ENCODE data around the gene DIAPH3. TPM values are rescaled to one million over a fixed set of nuclear protein-coding genes. Genes with fewer than 3 reads are reported as not detected.

Gene DIAPH3, protein sequence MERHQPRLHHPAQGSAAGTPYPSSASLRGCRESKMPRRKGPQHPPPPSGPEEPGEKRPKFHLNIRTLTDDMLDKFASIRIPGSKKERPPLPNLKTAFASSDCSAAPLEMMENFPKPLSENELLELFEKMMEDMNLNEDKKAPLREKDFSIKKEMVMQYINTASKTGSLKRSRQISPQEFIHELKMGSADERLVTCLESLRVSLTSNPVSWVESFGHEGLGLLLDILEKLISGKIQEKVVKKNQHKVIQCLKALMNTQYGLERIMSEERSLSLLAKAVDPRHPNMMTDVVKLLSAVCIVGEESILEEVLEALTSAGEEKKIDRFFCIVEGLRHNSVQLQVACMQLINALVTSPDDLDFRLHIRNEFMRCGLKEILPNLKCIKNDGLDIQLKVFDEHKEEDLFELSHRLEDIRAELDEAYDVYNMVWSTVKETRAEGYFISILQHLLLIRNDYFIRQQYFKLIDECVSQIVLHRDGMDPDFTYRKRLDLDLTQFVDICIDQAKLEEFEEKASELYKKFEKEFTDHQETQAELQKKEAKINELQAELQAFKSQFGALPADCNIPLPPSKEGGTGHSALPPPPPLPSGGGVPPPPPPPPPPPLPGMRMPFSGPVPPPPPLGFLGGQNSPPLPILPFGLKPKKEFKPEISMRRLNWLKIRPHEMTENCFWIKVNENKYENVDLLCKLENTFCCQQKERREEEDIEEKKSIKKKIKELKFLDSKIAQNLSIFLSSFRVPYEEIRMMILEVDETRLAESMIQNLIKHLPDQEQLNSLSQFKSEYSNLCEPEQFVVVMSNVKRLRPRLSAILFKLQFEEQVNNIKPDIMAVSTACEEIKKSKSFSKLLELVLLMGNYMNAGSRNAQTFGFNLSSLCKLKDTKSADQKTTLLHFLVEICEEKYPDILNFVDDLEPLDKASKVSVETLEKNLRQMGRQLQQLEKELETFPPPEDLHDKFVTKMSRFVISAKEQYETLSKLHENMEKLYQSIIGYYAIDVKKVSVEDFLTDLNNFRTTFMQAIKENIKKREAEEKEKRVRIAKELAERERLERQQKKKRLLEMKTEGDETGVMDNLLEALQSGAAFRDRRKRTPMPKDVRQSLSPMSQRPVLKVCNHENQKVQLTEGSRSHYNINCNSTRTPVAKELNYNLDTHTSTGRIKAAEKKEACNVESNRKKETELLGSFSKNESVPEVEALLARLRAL
- polyA plus RNA-seq (0.37 and 1.9 TPM in 2 replicates), polyA minus RNA-seq (1.5 and 1.6 TPM in 2 replicates)

DNA sequence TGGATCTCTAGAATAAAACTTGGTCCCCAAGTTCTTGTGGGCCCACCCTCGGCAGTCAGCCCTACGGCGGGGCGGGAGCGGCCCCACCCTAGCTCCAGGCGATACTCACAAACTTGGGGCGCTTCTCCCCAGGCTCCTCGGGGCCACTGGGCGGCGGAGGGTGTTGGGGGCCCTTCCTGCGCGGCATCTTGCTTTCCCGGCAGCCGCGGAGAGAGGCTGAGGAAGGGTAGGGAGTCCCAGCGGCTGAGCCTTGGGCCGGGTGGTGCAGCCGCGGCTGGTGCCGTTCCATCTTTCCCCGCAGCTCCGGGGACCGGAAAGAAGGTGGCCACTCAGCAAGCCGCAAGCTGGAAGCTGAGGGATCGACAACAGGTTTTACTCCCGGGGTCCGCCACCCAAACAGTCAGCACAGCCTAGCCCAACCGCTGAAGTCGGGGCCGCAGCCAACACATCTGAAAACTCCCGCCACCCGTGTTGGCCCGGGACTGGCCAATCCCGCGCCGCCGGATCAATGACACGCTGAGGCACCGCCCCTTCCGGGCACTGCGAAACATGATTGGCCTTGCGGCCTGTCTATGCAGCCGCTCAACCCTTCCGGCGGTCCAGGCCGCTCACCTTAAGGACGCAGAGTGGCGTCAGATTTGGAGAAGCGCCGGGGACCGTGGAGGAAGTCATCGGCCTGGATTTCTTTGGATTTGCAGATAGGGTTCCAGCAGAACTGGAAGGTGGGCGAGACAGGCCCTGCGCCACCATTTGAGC, at the start of gene DIAPH3:
TSS of gene DIAPH3 (minus strand) at position 451 of the 756 bp plus-strand sequence. CDS start at position 289, 162 bp downstream.
- peaks cover 12% of the 10 kb centered on the region for H3K79me2 ChIP-seq (replicated peaks; ENCODE audit: insufficient read depth, low read length)
- peak within 1 kb of the TSS; percentile 84 for H3K27ac ChIP-seq (ENCODE audit: low read length)
- H3K9me3 ChIP-seq (ENCODE audit: low read length), result no peaks in the 10 kb centered on the region
- H3K4me2 ChIP-seq (ENCODE audit: low read length), result peak within 1 kb of the TSS; percentile 83
- H3K9ac ChIP-seq (ENCODE audit: low read length), result peak within 1 kb of the TSS; percentile 81
- no peaks in the 10 kb centered on the region for H3K27me3 ChIP-seq (ENCODE audit: insufficient read depth, low read depth, low read length)
- H3F3A ChIP-seq (ENCODE audit: insufficient read depth, low read length, poor library complexity, severe bottlenecking), result no peaks in the 10 kb centered on the region
- H3K4me3 ChIP-seq (ENCODE audit: low read length), result peak within 1 kb of the TSS; percentile 72
- no peaks in the 10 kb centered on the region for H4K20me1 ChIP-seq (ENCODE audit: insufficient read depth)
- no peaks in the 10 kb centered on the region for H3K36me3 ChIP-seq (ENCODE audit: insufficient read depth, low read length)
- H2AFZ ChIP-seq (ENCODE audit: low read depth, low read length), result peak within 1 kb of the TSS; percentile 71
- TF ChIP-seq EZH2 (IDR thresholded peaks at IDR 0.05; ENCODE audit: borderline replicate concordance, insufficient read depth, low read length, poor library complexity, severe bottlenecking), result no peak
- TF ChIP-seq, protein P1, sequence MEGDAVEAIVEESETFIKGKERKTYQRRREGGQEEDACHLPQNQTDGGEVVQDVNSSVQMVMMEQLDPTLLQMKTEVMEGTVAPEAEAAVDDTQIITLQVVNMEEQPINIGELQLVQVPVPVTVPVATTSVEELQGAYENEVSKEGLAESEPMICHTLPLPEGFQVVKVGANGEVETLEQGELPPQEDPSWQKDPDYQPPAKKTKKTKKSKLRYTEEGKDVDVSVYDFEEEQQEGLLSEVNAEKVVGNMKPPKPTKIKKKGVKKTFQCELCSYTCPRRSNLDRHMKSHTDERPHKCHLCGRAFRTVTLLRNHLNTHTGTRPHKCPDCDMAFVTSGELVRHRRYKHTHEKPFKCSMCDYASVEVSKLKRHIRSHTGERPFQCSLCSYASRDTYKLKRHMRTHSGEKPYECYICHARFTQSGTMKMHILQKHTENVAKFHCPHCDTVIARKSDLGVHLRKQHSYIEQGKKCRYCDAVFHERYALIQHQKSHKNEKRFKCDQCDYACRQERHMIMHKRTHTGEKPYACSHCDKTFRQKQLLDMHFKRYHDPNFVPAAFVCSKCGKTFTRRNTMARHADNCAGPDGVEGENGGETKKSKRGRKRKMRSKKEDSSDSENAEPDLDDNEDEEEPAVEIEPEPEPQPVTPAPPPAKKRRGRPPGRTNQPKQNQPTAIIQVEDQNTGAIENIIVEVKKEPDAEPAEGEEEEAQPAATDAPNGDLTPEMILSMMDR (IDR thresholded peaks at IDR 0.05; ENCODE audit: poor library complexity, severe bottlenecking), result peak; percentile 47
- peak; percentile 57 for TF ChIP-seq RAD21 (conservative IDR thresholded peaks at IDR 0.05)
- peak; percentile 62 for TF ChIP-seq SMC3 (conservative IDR thresholded peaks at IDR 0.05; ENCODE audit: poor library complexity)
- peak; percentile 68 for TF ChIP-seq TAF1 (IDR thresholded peaks at IDR 0.05; ENCODE audit: low read depth)
- TF ChIP-seq, protein P2, sequence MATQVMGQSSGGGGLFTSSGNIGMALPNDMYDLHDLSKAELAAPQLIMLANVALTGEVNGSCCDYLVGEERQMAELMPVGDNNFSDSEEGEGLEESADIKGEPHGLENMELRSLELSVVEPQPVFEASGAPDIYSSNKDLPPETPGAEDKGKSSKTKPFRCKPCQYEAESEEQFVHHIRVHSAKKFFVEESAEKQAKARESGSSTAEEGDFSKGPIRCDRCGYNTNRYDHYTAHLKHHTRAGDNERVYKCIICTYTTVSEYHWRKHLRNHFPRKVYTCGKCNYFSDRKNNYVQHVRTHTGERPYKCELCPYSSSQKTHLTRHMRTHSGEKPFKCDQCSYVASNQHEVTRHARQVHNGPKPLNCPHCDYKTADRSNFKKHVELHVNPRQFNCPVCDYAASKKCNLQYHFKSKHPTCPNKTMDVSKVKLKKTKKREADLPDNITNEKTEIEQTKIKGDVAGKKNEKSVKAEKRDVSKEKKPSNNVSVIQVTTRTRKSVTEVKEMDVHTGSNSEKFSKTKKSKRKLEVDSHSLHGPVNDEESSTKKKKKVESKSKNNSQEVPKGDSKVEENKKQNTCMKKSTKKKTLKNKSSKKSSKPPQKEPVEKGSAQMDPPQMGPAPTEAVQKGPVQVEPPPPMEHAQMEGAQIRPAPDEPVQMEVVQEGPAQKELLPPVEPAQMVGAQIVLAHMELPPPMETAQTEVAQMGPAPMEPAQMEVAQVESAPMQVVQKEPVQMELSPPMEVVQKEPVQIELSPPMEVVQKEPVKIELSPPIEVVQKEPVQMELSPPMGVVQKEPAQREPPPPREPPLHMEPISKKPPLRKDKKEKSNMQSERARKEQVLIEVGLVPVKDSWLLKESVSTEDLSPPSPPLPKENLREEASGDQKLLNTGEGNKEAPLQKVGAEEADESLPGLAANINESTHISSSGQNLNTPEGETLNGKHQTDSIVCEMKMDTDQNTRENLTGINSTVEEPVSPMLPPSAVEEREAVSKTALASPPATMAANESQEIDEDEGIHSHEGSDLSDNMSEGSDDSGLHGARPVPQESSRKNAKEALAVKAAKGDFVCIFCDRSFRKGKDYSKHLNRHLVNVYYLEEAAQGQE (IDR thresholded peaks at IDR 0.05; ENCODE audit: borderline replicate concordance), result peak; percentile 50
- TF ChIP-seq EP300 (conservative IDR thresholded peaks at IDR 0.05; ENCODE audit: poor library complexity, severe bottlenecking), result peak; percentile 50
- TF ChIP-seq MXI1 (conservative IDR thresholded peaks at IDR 0.05; ENCODE audit: poor library complexity, severe bottlenecking), result peak; percentile 96
- TF ChIP-seq POLR2AphosphoS5 (IDR thresholded peaks at IDR 0.05), result peak; percentile 94
- no peaks in the 10 kb centered on the region for H3K9me2 ChIP-seq (ENCODE audit: insufficient read depth, low read length)
